ENCODE data around the gene MEN1. TPM values are rescaled to one million over a fixed set of nuclear protein-coding genes. Genes with fewer than 3 reads are reported as not detected.

The MEN1 gene
- total and polyA plus RNA-seq, 2 of the 13 experiments (the other 11 are each of a cell fraction or from before 2014, with no cell fraction given), result 20.5 to 27.3 TPM

DNA sequence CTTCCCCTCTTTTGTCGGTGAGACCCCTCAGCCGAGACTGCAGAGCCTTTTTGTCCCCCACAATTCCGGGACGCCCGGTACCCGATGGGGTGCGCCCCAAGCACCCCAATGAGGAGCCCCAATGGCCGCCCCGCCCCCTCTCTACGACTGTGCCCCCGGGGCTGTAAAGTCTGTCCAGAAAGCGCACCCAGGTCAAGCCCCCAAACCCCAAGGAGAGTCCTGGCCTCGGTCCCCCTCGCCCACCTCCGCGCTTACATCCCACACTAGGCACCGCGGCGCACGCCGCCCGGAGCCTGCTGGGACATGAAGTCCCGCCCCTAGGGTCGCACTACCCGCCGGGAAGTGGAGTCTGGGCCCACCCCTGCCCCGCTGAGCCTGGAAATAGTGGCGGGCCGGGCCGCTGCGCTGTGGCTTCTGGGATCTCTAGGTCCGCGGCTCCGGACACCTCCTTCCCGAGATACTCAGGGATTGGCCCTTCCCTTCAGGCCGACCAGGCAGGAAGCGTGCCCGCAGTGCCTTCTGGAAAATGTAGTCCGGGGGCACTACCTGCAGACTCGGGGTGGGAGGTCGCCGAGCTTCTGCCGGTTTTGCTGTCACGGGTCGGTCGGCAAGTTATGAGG is at the start of gene MEN1 (continued):
- TF ChIP-seq, protein P1, sequence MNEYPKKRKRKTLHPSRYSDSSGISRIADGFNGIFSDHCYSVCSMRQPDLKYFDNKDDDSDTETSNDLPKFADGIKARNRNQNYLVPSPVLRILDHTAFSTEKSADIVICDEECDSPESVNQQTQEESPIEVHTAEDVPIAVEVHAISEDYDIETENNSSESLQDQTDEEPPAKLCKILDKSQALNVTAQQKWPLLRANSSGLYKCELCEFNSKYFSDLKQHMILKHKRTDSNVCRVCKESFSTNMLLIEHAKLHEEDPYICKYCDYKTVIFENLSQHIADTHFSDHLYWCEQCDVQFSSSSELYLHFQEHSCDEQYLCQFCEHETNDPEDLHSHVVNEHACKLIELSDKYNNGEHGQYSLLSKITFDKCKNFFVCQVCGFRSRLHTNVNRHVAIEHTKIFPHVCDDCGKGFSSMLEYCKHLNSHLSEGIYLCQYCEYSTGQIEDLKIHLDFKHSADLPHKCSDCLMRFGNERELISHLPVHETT (CRISPR knock-in tag; conservative IDR thresholded peaks at IDR 0.05), result peak; percentile 82; the same call in 1 of the 2 replicates
- TF ChIP-seq HNRNPH1 (optimal IDR thresholded peaks at IDR 0.05; ENCODE audit: low read depth, low read length) (no peak), NCOR1 (IDR thresholded peaks at IDR 0.05; ENCODE audit: borderline replicate concordance, low read length) (no peak; the same call in 1 of the 2 replicates), KAT2B (IDR thresholded peaks at IDR 0.05; ENCODE audit: borderline replicate concordance, low read depth, low read length) (no peak), SMC3 (IDR thresholded peaks at IDR 0.05; ENCODE audit: low read length) (no peak), ZNF253 (CRISPR knock-in tag; IDR thresholded peaks at IDR 0.05; ENCODE audit: borderline replicate concordance) (no peak)
- TF ChIP-seq, protein P2, sequence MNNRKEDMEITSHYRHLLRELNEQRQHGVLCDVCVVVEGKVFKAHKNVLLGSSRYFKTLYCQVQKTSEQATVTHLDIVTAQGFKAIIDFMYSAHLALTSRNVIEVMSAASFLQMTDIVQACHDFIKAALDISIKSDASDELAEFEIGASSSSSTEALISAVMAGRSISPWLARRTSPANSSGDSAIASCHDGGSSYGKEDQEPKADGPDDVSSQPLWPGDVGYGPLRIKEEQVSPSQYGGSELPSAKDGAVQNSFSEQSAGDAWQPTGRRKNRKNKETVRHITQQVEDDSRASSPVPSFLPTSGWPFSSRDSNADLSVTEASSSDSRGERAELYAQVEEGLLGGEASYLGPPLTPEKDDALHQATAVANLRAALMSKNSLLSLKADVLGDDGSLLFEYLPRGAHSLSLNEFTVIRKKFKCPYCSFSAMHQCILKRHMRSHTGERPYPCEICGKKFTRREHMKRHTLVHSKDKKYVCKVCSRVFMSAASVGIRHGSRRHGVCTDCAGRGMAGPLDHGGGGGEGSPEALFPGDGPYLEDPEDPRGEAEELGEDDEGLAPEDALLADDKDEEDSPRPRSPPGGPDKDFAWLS (CRISPR knock-in tag; IDR thresholded peaks at IDR 0.05; ENCODE audit: borderline replicate concordance), result no peak
- TF ChIP-seq, protein P3, sequence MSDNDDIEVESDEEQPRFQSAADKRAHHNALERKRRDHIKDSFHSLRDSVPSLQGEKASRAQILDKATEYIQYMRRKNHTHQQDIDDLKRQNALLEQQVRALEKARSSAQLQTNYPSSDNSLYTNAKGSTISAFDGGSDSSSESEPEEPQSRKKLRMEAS (IDR thresholded peaks at IDR 0.05), result 0 out of 2 replicates have a peak, but pooled peaks have one; percentile 40
- TF ChIP-seq, protein P4, sequence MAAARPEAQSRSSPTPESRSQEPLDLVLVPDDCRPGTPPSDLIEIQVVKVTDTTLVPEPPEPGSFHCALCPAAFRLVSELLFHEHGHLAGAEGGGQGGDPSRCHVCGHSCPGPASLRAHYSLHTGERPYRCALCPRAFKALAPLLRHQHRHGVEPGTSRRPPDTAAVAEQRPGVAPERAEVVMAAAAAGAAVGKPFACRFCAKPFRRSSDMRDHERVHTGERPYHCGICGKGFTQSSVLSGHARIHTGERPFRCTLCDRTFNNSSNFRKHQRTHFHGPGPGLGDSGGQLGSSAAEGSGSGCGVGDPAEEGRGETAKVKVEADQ (CRISPR knock-in tag; IDR thresholded peaks at IDR 0.05; ENCODE audit: borderline replicate concordance), result no peak
- TF ChIP-seq, protein P5, sequence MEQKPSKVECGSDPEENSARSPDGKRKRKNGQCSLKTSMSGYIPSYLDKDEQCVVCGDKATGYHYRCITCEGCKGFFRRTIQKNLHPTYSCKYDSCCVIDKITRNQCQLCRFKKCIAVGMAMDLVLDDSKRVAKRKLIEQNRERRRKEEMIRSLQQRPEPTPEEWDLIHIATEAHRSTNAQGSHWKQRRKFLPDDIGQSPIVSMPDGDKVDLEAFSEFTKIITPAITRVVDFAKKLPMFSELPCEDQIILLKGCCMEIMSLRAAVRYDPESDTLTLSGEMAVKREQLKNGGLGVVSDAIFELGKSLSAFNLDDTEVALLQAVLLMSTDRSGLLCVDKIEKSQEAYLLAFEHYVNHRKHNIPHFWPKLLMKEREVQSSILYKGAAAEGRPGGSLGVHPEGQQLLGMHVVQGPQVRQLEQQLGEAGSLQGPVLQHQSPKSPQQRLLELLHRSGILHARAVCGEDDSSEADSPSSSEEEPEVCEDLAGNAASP (CRISPR knock-in tag; IDR thresholded peaks at IDR 0.05; ENCODE audit: borderline replicate concordance), result no peak
- TF ChIP-seq, protein P6, sequence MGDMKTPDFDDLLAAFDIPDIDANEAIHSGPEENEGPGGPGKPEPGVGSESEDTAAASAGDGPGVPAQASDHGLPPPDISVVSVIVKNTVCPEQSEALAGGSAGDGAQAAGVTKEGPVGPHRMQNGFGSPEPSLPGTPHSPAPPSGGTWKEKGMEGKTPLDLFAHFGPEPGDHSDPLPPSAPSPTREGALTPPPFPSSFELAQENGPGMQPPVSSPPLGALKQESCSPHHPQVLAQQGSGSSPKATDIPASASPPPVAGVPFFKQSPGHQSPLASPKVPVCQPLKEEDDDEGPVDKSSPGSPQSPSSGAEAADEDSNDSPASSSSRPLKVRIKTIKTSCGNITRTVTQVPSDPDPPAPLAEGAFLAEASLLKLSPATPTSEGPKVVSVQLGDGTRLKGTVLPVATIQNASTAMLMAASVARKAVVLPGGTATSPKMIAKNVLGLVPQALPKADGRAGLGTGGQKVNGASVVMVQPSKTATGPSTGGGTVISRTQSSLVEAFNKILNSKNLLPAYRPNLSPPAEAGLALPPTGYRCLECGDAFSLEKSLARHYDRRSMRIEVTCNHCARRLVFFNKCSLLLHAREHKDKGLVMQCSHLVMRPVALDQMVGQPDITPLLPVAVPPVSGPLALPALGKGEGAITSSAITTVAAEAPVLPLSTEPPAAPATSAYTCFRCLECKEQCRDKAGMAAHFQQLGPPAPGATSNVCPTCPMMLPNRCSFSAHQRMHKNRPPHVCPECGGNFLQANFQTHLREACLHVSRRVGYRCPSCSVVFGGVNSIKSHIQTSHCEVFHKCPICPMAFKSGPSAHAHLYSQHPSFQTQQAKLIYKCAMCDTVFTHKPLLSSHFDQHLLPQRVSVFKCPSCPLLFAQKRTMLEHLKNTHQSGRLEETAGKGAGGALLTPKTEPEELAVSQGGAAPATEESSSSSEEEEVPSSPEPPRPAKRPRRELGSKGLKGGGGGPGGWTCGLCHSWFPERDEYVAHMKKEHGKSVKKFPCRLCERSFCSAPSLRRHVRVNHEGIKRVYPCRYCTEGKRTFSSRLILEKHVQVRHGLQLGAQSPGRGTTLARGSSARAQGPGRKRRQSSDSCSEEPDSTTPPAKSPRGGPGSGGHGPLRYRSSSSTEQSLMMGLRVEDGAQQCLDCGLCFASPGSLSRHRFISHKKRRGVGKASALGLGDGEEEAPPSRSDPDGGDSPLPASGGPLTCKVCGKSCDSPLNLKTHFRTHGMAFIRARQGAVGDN (CRISPR knock-in tag; IDR thresholded peaks at IDR 0.05), result peak; percentile 82
- TF ChIP-seq, protein P7, sequence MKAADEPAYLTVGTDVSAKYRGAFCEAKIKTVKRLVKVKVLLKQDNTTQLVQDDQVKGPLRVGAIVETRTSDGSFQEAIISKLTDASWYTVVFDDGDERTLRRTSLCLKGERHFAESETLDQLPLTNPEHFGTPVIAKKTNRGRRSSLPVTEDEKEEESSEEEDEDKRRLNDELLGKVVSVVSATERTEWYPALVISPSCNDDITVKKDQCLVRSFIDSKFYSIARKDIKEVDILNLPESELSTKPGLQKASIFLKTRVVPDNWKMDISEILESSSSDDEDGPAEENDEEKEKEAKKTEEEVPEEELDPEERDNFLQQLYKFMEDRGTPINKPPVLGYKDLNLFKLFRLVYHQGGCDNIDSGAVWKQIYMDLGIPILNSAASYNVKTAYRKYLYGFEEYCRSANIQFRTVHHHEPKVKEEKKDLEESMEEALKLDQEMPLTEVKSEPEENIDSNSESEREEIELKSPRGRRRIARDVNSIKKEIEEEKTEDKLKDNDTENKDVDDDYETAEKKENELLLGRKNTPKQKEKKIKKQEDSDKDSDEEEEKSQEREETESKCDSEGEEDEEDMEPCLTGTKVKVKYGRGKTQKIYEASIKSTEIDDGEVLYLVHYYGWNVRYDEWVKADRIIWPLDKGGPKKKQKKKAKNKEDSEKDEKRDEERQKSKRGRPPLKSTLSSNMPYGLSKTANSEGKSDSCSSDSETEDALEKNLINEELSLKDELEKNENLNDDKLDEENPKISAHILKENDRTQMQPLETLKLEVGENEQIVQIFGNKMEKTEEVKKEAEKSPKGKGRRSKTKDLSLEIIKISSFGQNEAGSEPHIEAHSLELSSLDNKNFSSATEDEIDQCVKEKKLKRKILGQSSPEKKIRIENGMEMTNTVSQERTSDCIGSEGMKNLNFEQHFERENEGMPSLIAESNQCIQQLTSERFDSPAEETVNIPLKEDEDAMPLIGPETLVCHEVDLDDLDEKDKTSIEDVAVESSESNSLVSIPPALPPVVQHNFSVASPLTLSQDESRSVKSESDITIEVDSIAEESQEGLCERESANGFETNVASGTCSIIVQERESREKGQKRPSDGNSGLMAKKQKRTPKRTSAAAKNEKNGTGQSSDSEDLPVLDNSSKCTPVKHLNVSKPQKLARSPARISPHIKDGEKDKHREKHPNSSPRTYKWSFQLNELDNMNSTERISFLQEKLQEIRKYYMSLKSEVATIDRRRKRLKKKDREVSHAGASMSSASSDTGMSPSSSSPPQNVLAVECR (CRISPR knock-in tag; IDR thresholded peaks at IDR 0.05; ENCODE audit: borderline replicate concordance), result peak; percentile 88

Data from HepG2 (cell line).